ENCODE data around the gene TRIM66.
"Not testable (repeated sequence)": the region's sequence is repeated elsewhere in the genome, so short reads cannot be mapped to it uniquely, and the experiment has no call there.

The TRIM66 gene

DNA sequence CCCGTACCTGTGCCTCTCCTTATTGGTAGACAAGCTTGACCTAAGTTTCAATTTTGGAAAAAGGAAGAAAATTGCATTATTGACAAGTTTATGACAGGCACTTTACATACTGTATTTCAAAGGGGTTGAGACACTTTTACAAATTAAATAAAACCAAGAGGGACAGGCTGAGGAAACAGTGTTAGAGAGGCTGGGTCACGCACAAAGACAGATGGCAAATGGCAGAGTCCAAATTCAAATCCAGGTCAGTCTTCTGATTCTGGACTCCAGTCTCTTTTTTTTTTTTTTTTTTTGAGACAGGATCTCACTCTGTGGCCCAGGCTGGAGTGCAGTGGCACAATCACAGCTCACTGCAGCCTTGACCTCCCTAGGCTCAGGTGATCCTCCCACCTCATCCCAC is 10.1 kb downstream of the TRIM66 start:
- Histone ChIP-seq H3K27me3 (ENCODE audit: insufficient read depth, low read length) (no peaks in the 10 kb centered on the region), H2AFZ (ENCODE audit: insufficient read depth, low read length, poor library complexity) (no peak overlapping the region), H3K79me2 (ENCODE audit: control insufficient read depth, insufficient read depth, low read length, poor library complexity) (no peaks in the 10 kb centered on the region), H3K23ac (ENCODE audit: low read length) (no peak overlapping the region), H3K14ac (ENCODE audit: low read length) (no peak overlapping the region), H3K4ac (ENCODE audit: low read depth, low read length) (no peak overlapping the region), H3K36me3 (ENCODE audit: control insufficient read depth in 1 of 2, insufficient read depth in 2 of 2, low read length in 2 of 2) (peaks cover 4 to 5% of the 10 kb centered on the region in 2 experiments), H3K4me1 (ENCODE audit: control insufficient read depth in 1 of 2, insufficient read depth in 2 of 2, low read length in 2 of 2) (no peaks in the 10 kb centered on the region), H2AK5ac (ENCODE audit: low read length) (no peak overlapping the region), H3K79me1 (ENCODE audit: low read length) (no peaks in the 10 kb centered on the region), H3K9me3 (ENCODE audit: insufficient read depth, low read depth, low read length) (no peaks in the 10 kb centered on the region), H4K8ac (ENCODE audit: low read depth, low read length) (no peak overlapping the region), H3K4me3 (ENCODE audit: low read depth, low read length) (no peak overlapping the region), H2BK120ac (ENCODE audit: insufficient read depth, low read length, poor library complexity) (no peak overlapping the region), H3K27ac (ENCODE audit: low read depth, low read length) (no peak overlapping the region), H3K18ac (ENCODE audit: low read length) (no peak overlapping the region), H3K4me2 (ENCODE audit: low read length) (no peak overlapping the region), H3K9ac (ENCODE audit: low read length) (no peak overlapping the region), H4K12ac (ENCODE audit: low read depth, low read length) (no peak overlapping the region), H2BK5ac (ENCODE audit: low read depth, low read length, poor library complexity) (no peak overlapping the region), H2BK12ac (ENCODE audit: low read length) (no peak overlapping the region), H4K91ac (ENCODE audit: low read depth, low read length) (no peak overlapping the region)
- no peak for DNase-seq
- no CpG with 5 or more reads among the region's 2 CpGs for WGBS (ENCODE audit: extremely low coverage, insufficient coverage, insufficient read length)

DNA sequence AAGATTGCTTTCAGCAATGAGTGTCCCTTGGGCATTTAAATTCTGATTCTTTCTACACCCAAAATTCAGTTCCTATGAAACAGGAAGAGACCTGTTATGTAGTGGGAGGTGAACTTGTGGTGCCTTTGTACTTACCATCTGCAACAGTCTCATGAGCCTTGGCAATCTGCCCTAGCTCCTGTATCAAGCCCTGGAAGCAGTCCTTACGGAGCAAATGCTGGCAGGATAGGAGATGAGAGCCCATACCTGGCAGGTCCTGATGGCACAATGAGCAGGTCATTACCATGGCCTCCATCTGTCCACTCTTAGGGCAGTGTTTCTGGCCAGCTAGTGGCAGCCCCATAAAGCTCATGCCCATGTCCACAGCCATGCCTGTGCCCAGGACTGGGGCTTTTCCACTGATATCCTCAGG is 10.8 kb downstream of the TRIM66 start:
- Histone ChIP-seq H4K12ac (ENCODE audit: low read depth, low read length) (no peak overlapping the region), H2AK5ac (ENCODE audit: low read length) (no peak overlapping the region), H2BK120ac (ENCODE audit: insufficient read depth, low read length, poor library complexity) (no peak overlapping the region), H3K4me2 (ENCODE audit: low read length) (no peak overlapping the region), H3K4me1 (ENCODE audit: control insufficient read depth in 1 of 2, insufficient read depth in 2 of 2, low read length in 2 of 2) (no peaks in the 10 kb centered on the region), H3K9me3 (ENCODE audit: insufficient read depth, low read depth, low read length) (no peaks in the 10 kb centered on the region), H3K23ac (ENCODE audit: low read length) (no peak overlapping the region), H4K91ac (ENCODE audit: low read depth, low read length) (no peak overlapping the region), H2AFZ (ENCODE audit: insufficient read depth, low read length, poor library complexity) (no peak overlapping the region), H3K36me3 (ENCODE audit: control insufficient read depth in 1 of 2, insufficient read depth in 2 of 2, low read length in 2 of 2) (peaks cover 4 to 5% of the 10 kb centered on the region in 2 experiments), H2BK12ac (ENCODE audit: low read length) (no peak overlapping the region), H3K14ac (ENCODE audit: low read length) (no peak overlapping the region), H3K4me3 (ENCODE audit: low read depth, low read length) (peak overlapping the region; percentile 25), H3K27me3 (ENCODE audit: insufficient read depth, low read length) (no peaks in the 10 kb centered on the region), H3K18ac (ENCODE audit: low read length) (no peak overlapping the region), H3K79me1 (ENCODE audit: low read length) (no peaks in the 10 kb centered on the region), H3K4ac (ENCODE audit: low read depth, low read length) (no peak overlapping the region), H3K9ac (ENCODE audit: low read length) (no peak overlapping the region), H2BK5ac (ENCODE audit: low read depth, low read length, poor library complexity) (no peak overlapping the region), H4K8ac (ENCODE audit: low read depth, low read length) (no peak overlapping the region), H3K79me2 (ENCODE audit: control insufficient read depth, insufficient read depth, low read length, poor library complexity) (no peaks in the 10 kb centered on the region), H3K27ac (ENCODE audit: low read depth, low read length) (no peak overlapping the region)
- no CpG with 5 or more reads among the region's 1 CpG for WGBS (ENCODE audit: extremely low coverage, insufficient coverage, insufficient read length)
- no peak for DNase-seq

DNA sequence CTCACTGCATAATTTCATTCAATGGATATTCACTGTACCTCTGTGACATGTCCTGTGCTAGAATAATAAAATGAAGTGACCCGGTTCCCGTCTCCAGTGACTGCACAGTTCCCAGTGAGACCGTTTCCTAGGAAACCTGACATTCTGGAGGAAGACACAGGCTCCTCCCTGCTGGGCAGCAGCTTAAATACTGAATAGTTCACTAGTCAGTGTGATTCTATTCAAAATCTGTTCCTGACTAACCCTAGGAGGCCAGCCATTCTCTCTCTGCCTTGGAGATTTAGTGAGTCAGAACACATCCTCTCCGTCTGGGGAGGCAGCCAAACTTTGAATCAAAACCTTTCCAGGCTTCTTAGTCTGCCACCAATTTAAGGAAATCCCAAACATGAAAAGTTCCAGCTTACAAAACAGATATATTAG is 11.3 kb downstream of the TRIM66 start:
- no peak for DNase-seq
- H3K9ac ChIP-seq (ENCODE audit: low read length), result no peak overlapping the region
- no peak overlapping the region for H2BK5ac ChIP-seq (ENCODE audit: low read depth, low read length, poor library complexity)
- H4K8ac ChIP-seq (ENCODE audit: low read depth, low read length), result no peak overlapping the region
- H2BK120ac ChIP-seq (ENCODE audit: insufficient read depth, low read length, poor library complexity), result no peak overlapping the region
- no peaks in the 10 kb centered on the region for H3K79me2 ChIP-seq (ENCODE audit: control insufficient read depth, insufficient read depth, low read length, poor library complexity)
- no peak overlapping the region for H2BK12ac ChIP-seq (ENCODE audit: low read length)
- H2AFZ ChIP-seq (ENCODE audit: insufficient read depth, low read length, poor library complexity), result no peak overlapping the region
- H3K4me1 ChIP-seq (ENCODE audit: control insufficient read depth in 1 of 2, insufficient read depth in 2 of 2, low read length in 2 of 2), result no peaks in the 10 kb centered on the region
- H3K36me3 ChIP-seq (ENCODE audit: control insufficient read depth in 1 of 2, insufficient read depth in 2 of 2, low read length in 2 of 2), result peaks cover 4 to 5% of the 10 kb centered on the region in 2 experiments
- no peak overlapping the region for H3K14ac ChIP-seq (ENCODE audit: low read length)
- no peak overlapping the region for H2AK5ac ChIP-seq (ENCODE audit: low read length)
- WGBS (ENCODE audit: extremely low coverage, insufficient coverage, insufficient read length), result no CpG with 5 or more reads among the region's 4 CpGs
- H3K27ac ChIP-seq (ENCODE audit: low read depth, low read length), result no peak overlapping the region
- no peak overlapping the region for H4K12ac ChIP-seq (ENCODE audit: low read depth, low read length)
- H3K4ac ChIP-seq (ENCODE audit: low read depth, low read length), result no peak overlapping the region
- H3K18ac ChIP-seq (ENCODE audit: low read length), result no peak overlapping the region
- no peak overlapping the region for H3K23ac ChIP-seq (ENCODE audit: low read length)
- H3K4me3 ChIP-seq (ENCODE audit: low read depth, low read length), result no peak overlapping the region
- H4K91ac ChIP-seq (ENCODE audit: low read depth, low read length), result no peak overlapping the region
- no peaks in the 10 kb centered on the region for H3K27me3 ChIP-seq (ENCODE audit: insufficient read depth, low read length)
- H3K9me3 ChIP-seq (ENCODE audit: insufficient read depth, low read depth, low read length), result no peaks in the 10 kb centered on the region
- H3K79me1 ChIP-seq (ENCODE audit: low read length), result no peaks in the 10 kb centered on the region
- H3K4me2 ChIP-seq (ENCODE audit: low read length), result no peak overlapping the region

DNA sequence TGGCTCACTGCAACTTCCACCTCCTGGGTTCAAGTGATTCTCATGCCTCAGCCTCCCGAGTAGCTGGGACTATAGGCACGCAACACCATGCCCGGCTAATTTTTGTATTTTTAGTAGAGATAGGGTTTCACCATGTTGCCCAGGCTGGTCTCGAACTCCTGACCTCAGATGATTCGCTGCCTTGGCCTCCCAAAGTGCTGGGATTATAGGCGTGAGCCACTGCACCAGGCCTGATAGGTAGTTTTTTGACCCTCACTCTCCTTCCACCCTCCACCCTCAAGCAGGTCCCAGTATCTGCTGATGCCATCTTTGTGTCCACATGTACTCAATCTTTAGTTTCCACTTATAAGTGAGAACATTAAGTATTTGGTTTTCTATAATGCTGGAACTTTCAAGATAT is 12.4 kb downstream of the TRIM66 start:
- not testable (repeated sequence) for DNase-seq; H3K79me2 ChIP-seq (ENCODE audit: control insufficient read depth, insufficient read depth, low read length, poor library complexity); H2AK5ac ChIP-seq (ENCODE audit: low read length); H4K8ac ChIP-seq (ENCODE audit: low read depth, low read length); H2BK120ac ChIP-seq (ENCODE audit: insufficient read depth, low read length, poor library complexity); H3K27ac ChIP-seq (ENCODE audit: low read depth, low read length); H2AFZ ChIP-seq (ENCODE audit: insufficient read depth, low read length, poor library complexity); H4K91ac ChIP-seq (ENCODE audit: low read depth, low read length); H3K18ac ChIP-seq (ENCODE audit: low read length); H3K4me2 ChIP-seq (ENCODE audit: low read length); H2BK5ac ChIP-seq (ENCODE audit: low read depth, low read length, poor library complexity); H3K23ac ChIP-seq (ENCODE audit: low read length); H3K4me3 ChIP-seq (ENCODE audit: low read depth, low read length); H3K36me3 ChIP-seq (ENCODE audit: control insufficient read depth in 1 of 2, insufficient read depth in 2 of 2, low read length in 2 of 2); H3K79me1 ChIP-seq (ENCODE audit: low read length); H3K9me3 ChIP-seq (ENCODE audit: insufficient read depth, low read depth, low read length); H2BK12ac ChIP-seq (ENCODE audit: low read length); H3K9ac ChIP-seq (ENCODE audit: low read length); H3K4ac ChIP-seq (ENCODE audit: low read depth, low read length); H3K27me3 ChIP-seq (ENCODE audit: insufficient read depth, low read length); H3K4me1 ChIP-seq (ENCODE audit: control insufficient read depth in 1 of 2, insufficient read depth in 2 of 2, low read length in 2 of 2); H4K12ac ChIP-seq (ENCODE audit: low read depth, low read length); H3K14ac ChIP-seq (ENCODE audit: low read length)
- no CpG with 5 or more reads among the region's 6 CpGs for WGBS (ENCODE audit: extremely low coverage, insufficient coverage, insufficient read length)

Data from trophoblast cell (in vitro differentiated cells and primary cell).